ENCODE data around the gene HMGN4. TPM values are rescaled to one million over a fixed set of nuclear protein-coding genes. Genes with fewer than 3 reads are reported as not detected.
"Not testable (repeated sequence)": the region's sequence is repeated elsewhere in the genome, so short reads cannot be mapped to it uniquely, and the experiment has no call there.

The HMGN4 gene
- total and polyA plus RNA-seq, 5 donors = 20.1 to 42.9 (median 35.4) TPM

GRCh38 chr6:26522486-26523228 is 15.5 kb upstream of the HMGN4 start:
- H3K27me3 ChIP-seq (ENCODE audit: control insufficient read depth, insufficient read depth); H3K4me1 ChIP-seq (ENCODE audit: control insufficient read depth, insufficient read depth, low read length); H3K9me3 ChIP-seq (ENCODE audit: control insufficient read depth, low read length); intact Hi-C loops (cut with DNase I); H3K27ac ChIP-seq (ENCODE audit: low read length); ATAC-seq; DNase-seq: not testable (repeated sequence)
- 78% methylated on average over 11 of the region's 11 CpGs for WGBS
- H3K4me3 ChIP-seq (ENCODE audit: low read length) = peak overlapping the region; percentile 97

- H3K9me3 ChIP-seq (ENCODE audit: control insufficient read depth, low read length); DNase-seq; H3K4me1 ChIP-seq (ENCODE audit: control insufficient read depth, insufficient read depth, low read length); intact Hi-C loops (cut with DNase I); H3K27me3 ChIP-seq (ENCODE audit: control insufficient read depth, insufficient read depth); H3K27ac ChIP-seq (ENCODE audit: low read length); ATAC-seq; H3K4me3 ChIP-seq (ENCODE audit: low read length): not testable (repeated sequence)
- 95% methylated on average over 2 of the region's 2 CpGs for WGBS
Observed at GRCh38 chr6:26524314-26524713, 13.9 kb upstream of the HMGN4 start.

GRCh38 chr6:26524722-26525370 is 13.3 kb upstream of the HMGN4 start:
- H3K4me3 ChIP-seq (ENCODE audit: low read length) = no peak overlapping the region
- no peaks in the 10 kb centered on the region for H3K4me1 ChIP-seq (ENCODE audit: control insufficient read depth, insufficient read depth, low read length)
- no peak overlapping the region for H3K27ac ChIP-seq (ENCODE audit: low read length)
- DNase-seq (no peak), ATAC-seq (no peak)
- intact Hi-C loops (cut with DNase I) = no loop called here
- WGBS = 87% methylated on average over 7 of the region's 7 CpGs
- no peaks in the 10 kb centered on the region for H3K27me3 ChIP-seq (ENCODE audit: control insufficient read depth, insufficient read depth)
- no peaks in the 10 kb centered on the region for H3K9me3 ChIP-seq (ENCODE audit: control insufficient read depth, low read length)

- 61% methylated on average over 2 of the region's 2 CpGs for WGBS
- no peaks in the 10 kb centered on the region for H3K27me3 ChIP-seq (ENCODE audit: control insufficient read depth, insufficient read depth)
- H3K27ac ChIP-seq (ENCODE audit: low read length) = no peak overlapping the region
- H3K4me3 ChIP-seq (ENCODE audit: low read length) = no peak overlapping the region
- DNase-seq (no peak), ATAC-seq (no peak)
- no peaks in the 10 kb centered on the region for H3K4me1 ChIP-seq (ENCODE audit: control insufficient read depth, insufficient read depth, low read length)
- H3K9me3 ChIP-seq (ENCODE audit: control insufficient read depth, low read length) = no peaks in the 10 kb centered on the region
- intact Hi-C loops (cut with DNase I) = no loop called here
Observed at GRCh38 chr6:26525838-26526237, 12.3 kb upstream of the HMGN4 start.

- ATAC-seq = no peak
Observed at GRCh38 chr6:26526928-26527327, 11.2 kb upstream of the HMGN4 start.

GRCh38 chr6:26530203-26530602 is 8.0 kb upstream of the HMGN4 start:
- H3K27me3 ChIP-seq (ENCODE audit: control insufficient read depth, insufficient read depth) = no peaks in the 10 kb centered on the region
- H3K4me1 ChIP-seq (ENCODE audit: control insufficient read depth, insufficient read depth, low read length) = no peaks in the 10 kb centered on the region
- H3K27ac ChIP-seq (ENCODE audit: low read length) = no peak overlapping the region
- intact Hi-C loops (cut with DNase I) = no loop called here
- 96% methylated on average over 2 of the region's 2 CpGs for WGBS
- ATAC-seq (no peak), DNase-seq (no peak)
- no peak overlapping the region for H3K4me3 ChIP-seq (ENCODE audit: low read length)
- no peaks in the 10 kb centered on the region for H3K9me3 ChIP-seq (ENCODE audit: control insufficient read depth, low read length)

More at GRCh38 chr6:26526928-26527327, 11.2 kb upstream of the HMGN4 start:
- intact Hi-C loops (cut with DNase I) = no loop called here
- Histone ChIP-seq H3K27ac (ENCODE audit: low read length) (no peak overlapping the region), H3K27me3 (ENCODE audit: control insufficient read depth, insufficient read depth) (no peaks in the 10 kb centered on the region), H3K9me3 (ENCODE audit: control insufficient read depth, low read length) (no peaks in the 10 kb centered on the region), H3K4me1 (ENCODE audit: control insufficient read depth, insufficient read depth, low read length) (no peaks in the 10 kb centered on the region), H3K4me3 (ENCODE audit: low read length) (no peak overlapping the region)
- WGBS = 95% methylated on average over 1 of the region's 1 CpG
- DNase-seq = no peak

- intact Hi-C loops (cut with DNase I) = no loop called here
- H3K27me3 ChIP-seq (ENCODE audit: control insufficient read depth, insufficient read depth) = no peaks in the 10 kb centered on the region
- no peak for ATAC-seq
Observed at GRCh38 chr6:26531897-26532296, 6.3 kb upstream of the HMGN4 start.

GRCh38 chr6:26532699-26533531 is 5.3 kb upstream of the HMGN4 start:
- Histone ChIP-seq H3K4me1 (ENCODE audit: control insufficient read depth, insufficient read depth, low read length) (no peaks in the 10 kb centered on the region), H3K27ac (ENCODE audit: low read length) (peak overlapping the region; percentile 71), H3K27me3 (ENCODE audit: control insufficient read depth, insufficient read depth) (no peaks in the 10 kb centered on the region), H3K9me3 (ENCODE audit: control insufficient read depth, low read length) (no peaks in the 10 kb centered on the region), H3K4me3 (ENCODE audit: low read length) (peak overlapping the region; percentile 85)
- under 1% methylated on average over 28 of the region's 28 CpGs for WGBS
- intact Hi-C loops (cut with DNase I) = no loop called here
- peak; percentile 89 to 94 (median 90) for DNase-seq
- ATAC-seq = peak; percentile 79 to 86

More at GRCh38 chr6:26531897-26532296, 6.3 kb upstream of the HMGN4 start:
- 94% methylated on average over 1 of the region's 1 CpG for WGBS
- DNase-seq = no peak
- Histone ChIP-seq H3K9me3 (ENCODE audit: control insufficient read depth, low read length) (no peaks in the 10 kb centered on the region), H3K27ac (ENCODE audit: low read length) (no peak overlapping the region), H3K4me3 (ENCODE audit: low read length) (no peak overlapping the region), H3K4me1 (ENCODE audit: control insufficient read depth, insufficient read depth, low read length) (no peaks in the 10 kb centered on the region)

GRCh38 chr6:26533532-26533931 is 4.6 kb upstream of the HMGN4 start:
- intact Hi-C loops (cut with DNase I) = no loop called here
- no peaks in the 10 kb centered on the region for H3K9me3 ChIP-seq (ENCODE audit: control insufficient read depth, low read length)
- H3K27ac ChIP-seq (ENCODE audit: low read length) = no peak overlapping the region
- peak overlapping the region; percentile 85 for H3K4me3 ChIP-seq (ENCODE audit: low read length)
- no peak for DNase-seq
- no peak for ATAC-seq
- 1% methylated on average over 1 of the region's 1 CpG for WGBS
- no peaks in the 10 kb centered on the region for H3K4me1 ChIP-seq (ENCODE audit: control insufficient read depth, insufficient read depth, low read length)
- H3K27me3 ChIP-seq (ENCODE audit: control insufficient read depth, insufficient read depth) = no peaks in the 10 kb centered on the region

GRCh38 chr6:26534681-26535465 is 3.3 kb upstream of the HMGN4 start:
- H3K27me3 ChIP-seq (ENCODE audit: control insufficient read depth, insufficient read depth) = no peaks in the 10 kb centered on the region
- H3K27ac ChIP-seq (ENCODE audit: low read length) = no peak overlapping the region
- no peak overlapping the region for H3K4me3 ChIP-seq (ENCODE audit: low read length)
- 58% methylated on average over 6 of the region's 6 CpGs for WGBS
- H3K4me1 ChIP-seq (ENCODE audit: control insufficient read depth, insufficient read depth, low read length) = peaks cover 3% of the 10 kb centered on the region
- intact Hi-C loops (cut with DNase I) = no loop called here
- no peaks in the 10 kb centered on the region for H3K9me3 ChIP-seq (ENCODE audit: control insufficient read depth, low read length)
- ATAC-seq = no peak
- no peak for DNase-seq

All from right cardiac atrium (tissue), 5 donors.